Stomach (tissue), 4 donors: ENCODE results near the gene NTM.

Experiments
- POLR2A ChIP-seq, 4 donors: fragments of 450-650 bp; IDR thresholded peaks; one replicate each; pipeline ENCODE4 v1.6.1; 2016; ENCODE audit warnings: antibody characterized with exemption in 4 of 4, control low read depth in 2 of 4, mild to moderate bottlenecking in 1 of 4, moderate library complexity in 1 of 4
- POLR2AphosphoS5 ChIP-seq, 3 donors: sonication (generic); formaldehyde crosslinking; IDR thresholded peaks; one replicate each; pipeline ENCODE4 v1.6.1; 2016; ENCODE audit warnings: antibody characterized with exemption in 3 of 3

DNA sequence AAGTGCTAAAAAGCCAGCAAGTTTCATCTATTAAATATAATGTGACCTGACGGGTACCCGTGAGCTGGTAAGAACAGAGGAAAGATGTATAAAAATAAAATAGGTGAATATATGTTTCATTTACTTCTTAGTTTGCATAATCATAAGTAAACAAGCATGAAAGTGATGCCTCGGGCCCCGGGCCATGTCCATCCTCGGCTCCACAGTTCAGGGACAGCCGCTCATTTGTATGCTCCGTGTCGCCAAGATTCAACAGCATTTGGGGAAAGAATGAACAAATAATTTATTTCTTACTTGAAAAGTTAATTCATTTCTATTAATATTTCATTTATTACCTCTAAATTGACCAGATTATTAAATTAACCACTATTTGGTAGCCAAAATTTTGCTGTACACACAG, 251.8 kb downstream of the NTM start:
- TF ChIP-seq POLR2AphosphoS5 (IDR thresholded peaks at IDR 0.05) (no peak), POLR2A (IDR thresholded peaks at IDR 0.05) (no peak)
